WTC11 (cell line): Measurements from ENCODE around the gene FAM193A. TPM values are rescaled to one million over a fixed set of nuclear protein-coding genes. Genes with fewer than 3 reads are reported as not detected.
A peak's percentile ranks its signal among the peaks of the same experiment; 100 is the strongest.

Source experiments
- ATAC-seq: fragments of 200-7000 bp; cut with Tn5 transposase; 2 replicates; pipeline ENCODE4 v1.10.0; 2021; ENCODE audit warnings: mild to moderate bottlenecking, moderate library complexity
- CTCF ChIA-PET: fragments of 300-600 bp; sonication (Branson Sonifier 250); formaldehyde crosslinking; loops from one replicate; lab custom pipeline; 2021; ENCODE audit warnings: antibody characterized with exemption; lab: Charles Lee
- POLR2A ChIA-PET: fragments of 350-600 bp; sonication (Branson Sonifier 250); formaldehyde crosslinking; loops from one replicate; lab custom pipeline; 2021; ENCODE audit warnings: antibody characterized with exemption; lab: Charles Lee
- DNase-seq: peaks from one replicate; pipeline ENCODE4 v3.0.0; 2021; ENCODE audit warnings: low spot score
- H3K27ac Mint-ChIP-seq: 2 replicates; pipeline ENCODE4 v1.8.0; 2021; ENCODE audit warnings: mixed read lengths
- H3K27me3 Mint-ChIP-seq: 2 replicates; pipeline ENCODE4 v1.8.0; 2021; ENCODE audit warnings: low read depth, mild to moderate bottlenecking, moderate library complexity, mixed read lengths
- H3K36me3 Mint-ChIP-seq: 2 replicates; pipeline ENCODE4 v1.8.0; 2021; ENCODE audit warnings: mixed read lengths
- H3K4me1 Mint-ChIP-seq: 2 replicates; pipeline ENCODE4 v1.8.0; 2022; ENCODE audit warnings: mixed read lengths
- H3K4me3 Mint-ChIP-seq: 2 replicates; pipeline ENCODE4 v1.8.0; 2021; ENCODE audit warnings: mild to moderate bottlenecking, moderate library complexity, mixed read lengths
- H3K9me3 Mint-ChIP-seq: 2 replicates; pipeline ENCODE4 v1.8.0; 2021; ENCODE audit warnings: mixed read lengths
- ATF2 ChIP-seq: sonication (generic); formaldehyde crosslinking; IDR thresholded peaks from 2 replicates; pipeline ENCODE4 v1.8.1; 2022; ENCODE audit warnings: low read depth, missing genetic modification reagents, borderline replicate concordance
- ATF3 ChIP-seq: sonication (generic); formaldehyde crosslinking; conservative IDR thresholded peaks from 2 replicates; pipeline ENCODE4 v1.8.1; 2022; ENCODE audit warnings: mild to moderate bottlenecking, missing genetic modification reagents
- CREM ChIP-seq: sonication (generic); formaldehyde crosslinking; IDR thresholded peaks from 2 replicates; pipeline ENCODE4 v1.8.1; 2022; ENCODE audit warnings: mild to moderate bottlenecking, missing genetic modification reagents, moderate library complexity
- E2F5 ChIP-seq: sonication (generic); formaldehyde crosslinking; IDR thresholded peaks from 2 replicates; pipeline ENCODE4 v1.8.1; 2022; ENCODE audit warnings: mild to moderate bottlenecking, moderate library complexity, missing genetic modification reagents
- ERG ChIP-seq: fragments of 250-450 bp; sonication (Bioruptor Pico); IDR thresholded peaks from 2 replicates; pipeline ENCODE4 v1.8.0; 2021; ENCODE audit warnings: mild to moderate bottlenecking
- ESRRA ChIP-seq: sonication (generic); formaldehyde crosslinking; IDR thresholded peaks from 2 replicates; pipeline ENCODE4 v1.8.1; 2022; ENCODE audit warnings: mild to moderate bottlenecking, missing genetic modification reagents, borderline replicate concordance
- FOXK1 ChIP-seq: sonication (generic); formaldehyde crosslinking; IDR thresholded peaks from 2 replicates; pipeline ENCODE4 v1.8.0; 2022; ENCODE audit warnings: mild to moderate bottlenecking, moderate library complexity, missing genetic modification reagents
- FOXP1 ChIP-seq: sonication (generic); formaldehyde crosslinking; IDR thresholded peaks from 2 replicates; pipeline ENCODE4 v1.8.0; 2022; ENCODE audit warnings: missing genetic modification reagents, mild to moderate bottlenecking, moderate library complexity, borderline replicate concordance
- FOXP4 ChIP-seq: sonication (generic); formaldehyde crosslinking; IDR thresholded peaks from 2 replicates; pipeline ENCODE4 v1.8.0; 2022; ENCODE audit warnings: mild to moderate bottlenecking, missing genetic modification reagents
- JUN ChIP-seq: sonication (generic); formaldehyde crosslinking; IDR thresholded peaks from 2 replicates; pipeline ENCODE4 v1.8.0; 2023; ENCODE audit warnings: mild to moderate bottlenecking, missing genetic modification reagents
- KAT7 ChIP-seq: sonication (generic); formaldehyde crosslinking; IDR thresholded peaks from 2 replicates; pipeline ENCODE4 v1.8.1; 2023; ENCODE audit warnings: missing genetic modification reagents, mild to moderate bottlenecking, borderline replicate concordance
- MXD4 ChIP-seq: fragments of 250-450 bp; sonication (Bioruptor Pico); IDR thresholded peaks from 2 replicates; pipeline ENCODE4 v1.8.0; 2021; ENCODE audit warnings: mild to moderate bottlenecking, moderate library complexity, borderline replicate concordance
- MYBL2 ChIP-seq: sonication (generic); formaldehyde crosslinking; IDR thresholded peaks from 2 replicates; pipeline ENCODE4 v1.8.1; 2023; ENCODE audit warnings: mild to moderate bottlenecking, moderate library complexity, missing genetic modification reagents
- NFE2L1 ChIP-seq: sonication (generic); formaldehyde crosslinking; IDR thresholded peaks from 2 replicates; pipeline ENCODE4 v1.8.1; 2023; ENCODE audit warnings: missing genetic modification reagents
- NFYB ChIP-seq: sonication (generic); formaldehyde crosslinking; conservative IDR thresholded peaks from 2 replicates; pipeline ENCODE4 v1.8.0; 2022; ENCODE audit warnings: low read depth, missing genetic modification reagents
- NR3C1 ChIP-seq: sonication (generic); formaldehyde crosslinking; conservative IDR thresholded peaks from 2 replicates; pipeline ENCODE4 v1.8.1; 2023; ENCODE audit warnings: low read depth, mild to moderate bottlenecking, missing genetic modification reagents
- RELA ChIP-seq: sonication (generic); formaldehyde crosslinking; IDR thresholded peaks from 2 replicates; pipeline ENCODE4 v1.8.1; 2022; ENCODE audit warnings: missing genetic modification reagents, mild to moderate bottlenecking, borderline replicate concordance
- SMAD3 ChIP-seq: sonication (generic); formaldehyde crosslinking; IDR thresholded peaks from 2 replicates; pipeline ENCODE4 v1.8.0; 2022; ENCODE audit warnings: missing genetic modification reagents, mild to moderate bottlenecking, borderline replicate concordance
- TCF7 ChIP-seq: sonication (generic); formaldehyde crosslinking; IDR thresholded peaks from 2 replicates; pipeline ENCODE4 v1.8.0; 2022; ENCODE audit warnings: mild to moderate bottlenecking, low read depth, missing genetic modification reagents, moderate library complexity
- TEAD1 ChIP-seq: sonication (generic); formaldehyde crosslinking; IDR thresholded peaks from 2 replicates; pipeline ENCODE4 v1.8.0; 2022; ENCODE audit warnings: mild to moderate bottlenecking, missing genetic modification reagents
- USF1 ChIP-seq: sonication (generic); formaldehyde crosslinking; IDR thresholded peaks from 2 replicates; pipeline ENCODE4 v1.8.0; 2022; ENCODE audit warnings: mild to moderate bottlenecking, missing genetic modification reagents
- ZNF219 ChIP-seq: sonication (generic); formaldehyde crosslinking; IDR thresholded peaks from 2 replicates; pipeline ENCODE4 v1.8.0; 2023; ENCODE audit warnings: missing genetic modification reagents, mild to moderate bottlenecking, borderline replicate concordance
- ZNF317 ChIP-seq: sonication (generic); formaldehyde crosslinking; IDR thresholded peaks from 2 replicates; pipeline ENCODE4 v1.8.1; 2023; ENCODE audit warnings: low read depth, mild to moderate bottlenecking, moderate library complexity, missing genetic modification reagents, borderline replicate concordance
- ZNF396 ChIP-seq: fragments of 250-450 bp; sonication (Bioruptor Pico); IDR thresholded peaks from 2 replicates; pipeline ENCODE4 v1.8.0; 2021; ENCODE audit warnings: mild to moderate bottlenecking, moderate library complexity, borderline replicate concordance
- ZNF671 ChIP-seq: fragments of 250-450 bp; sonication (Bioruptor Pico); IDR thresholded peaks from 2 replicates; pipeline ENCODE4 v1.8.0; 2021; ENCODE audit warnings: mild to moderate bottlenecking
- total RNA-seq: library from RNA; stranded (reverse); gene quantifications from 3 replicates; pipeline ENCODE4 v1.2.3, GENCODE V29; 2021

Gene FAM193A
- total RNA-seq, 1 experiment from 2014 or later: 28.1 TPM

- TF ChIP-seq NR3C1 (CRISPR knock-in tag) (no peak), NFE2L1 (no peak), RELA (CRISPR knock-in tag) (no peak), NFYB (no peak), FOXP4 (CRISPR knock-in tag) (no peak), FOXK1 (CRISPR knock-in tag) (no peak), ATF2 (CRISPR knock-in tag) (no peak)
- TF ChIP-seq, all 79 proteins: peak for 0
These were observed 192.5 kb downstream of the FAM193A start (continued) for GRCh38 chr4:2728806-2729532.

- ChIA-PET POLR2A (no interaction called here), CTCF (no interaction called here)
- no peaks in the 10 kb centered on the region for H3K9me3 Mint-ChIP-seq
- TF ChIP-seq SMAD3 (CRISPR knock-in tag) (no peak), KAT7 (CRISPR knock-in tag) (no peak), MXD4 (CRISPR knock-in tag) (no peak)
- no peaks in the 10 kb centered on the region for H3K27me3 Mint-ChIP-seq
- peaks cover 25% of the 10 kb centered on the region for H3K36me3 Mint-ChIP-seq
- no peak overlapping the region for H3K27ac Mint-ChIP-seq
- ATAC-seq: no peak
- no peak overlapping the region for H3K4me3 Mint-ChIP-seq
- no peak for DNase-seq
- no peaks in the 10 kb centered on the region for H3K4me1 Mint-ChIP-seq
These were observed 193.1 kb downstream of the FAM193A start for GRCh38 chr4:2729533-2729875.

GRCh38 chr4:2731907-2732317 lies 195.5 kb downstream of the FAM193A start:
- TF ChIP-seq ZNF396 (CRISPR knock-in tag): no peak
- peak overlapping the region; percentile 28; the same call in 1 of the 2 replicates for H3K27ac Mint-ChIP-seq
- H3K4me3 Mint-ChIP-seq: no peak overlapping the region
- H3K9me3 Mint-ChIP-seq: peaks cover 14% of the 10 kb centered on the region
- no peaks in the 10 kb centered on the region for H3K27me3 Mint-ChIP-seq
- ChIA-PET CTCF (interaction anchor here (1.0 to 1.1 kb wide), 2 partner anchors 203 to 222 kb away, joined by 3 to 6 read pairs; no protein-coding TSS in a partner anchor), POLR2A (no interaction called here)
- no peak for DNase-seq
- peaks cover 35% of the 10 kb centered on the region for H3K36me3 Mint-ChIP-seq
- no peaks in the 10 kb centered on the region for H3K4me1 Mint-ChIP-seq
- no peak for ATAC-seq

GRCh38 chr4:2732526-2732925 lies 196.1 kb downstream of the FAM193A start:
- Mint-ChIP-seq H3K36me3 (peaks cover 35% of the 10 kb centered on the region), H3K4me1 (no peaks in the 10 kb centered on the region), H3K4me3 (no peak overlapping the region), H3K27me3 (no peaks in the 10 kb centered on the region), H3K27ac (peak overlapping the region; percentile 76; the same call in 1 of the 2 replicates), H3K9me3 (peaks cover 14% of the 10 kb centered on the region)
- POLR2A ChIA-PET: no interaction called here
- DNase-seq: no peak
- CTCF ChIA-PET: interaction anchor here (1.0 kb wide), 1 partner anchor 222 kb away, joined by 3 read pairs; no protein-coding TSS in a partner anchor
- ATAC-seq: no peak
- no peak for TF ChIP-seq ESRRA (CRISPR knock-in tag)
- no peak for TF ChIP-seq JUN
- no peak for TF ChIP-seq ZNF671
- TF ChIP-seq TEAD1: no peak
- TF ChIP-seq FOXP1 (CRISPR knock-in tag): no peak
- TF ChIP-seq TCF7: no peak
- no peak for TF ChIP-seq CREM (CRISPR knock-in tag)
- no peak for TF ChIP-seq ERG (CRISPR knock-in tag)
- no peak for TF ChIP-seq MYBL2
- TF ChIP-seq ZNF317 (CRISPR knock-in tag): no peak
- TF ChIP-seq ATF3 (CRISPR knock-in tag): no peak
- no peak for TF ChIP-seq E2F5
- TF ChIP-seq USF1: no peak
- no peak for TF ChIP-seq ZNF219 (CRISPR knock-in tag)
